IPS-NIHi11 (cell line): ENCODE measurements around the gene MYADML2.
A peak's percentile ranks its signal among the peaks of the same experiment; 100 is the strongest.
"Not testable (repeated sequence)": the region's sequence is repeated elsewhere in the genome, so short reads cannot be mapped to it uniquely, and the experiment has no call there.

ENCODE experiments used
- DNase-seq: peaks from one replicate; pipeline ENCODE4 v3.0.0; 2012; ENCODE audit warnings: mixed read lengths, low spot score

The MYADML2 gene

DNA sequence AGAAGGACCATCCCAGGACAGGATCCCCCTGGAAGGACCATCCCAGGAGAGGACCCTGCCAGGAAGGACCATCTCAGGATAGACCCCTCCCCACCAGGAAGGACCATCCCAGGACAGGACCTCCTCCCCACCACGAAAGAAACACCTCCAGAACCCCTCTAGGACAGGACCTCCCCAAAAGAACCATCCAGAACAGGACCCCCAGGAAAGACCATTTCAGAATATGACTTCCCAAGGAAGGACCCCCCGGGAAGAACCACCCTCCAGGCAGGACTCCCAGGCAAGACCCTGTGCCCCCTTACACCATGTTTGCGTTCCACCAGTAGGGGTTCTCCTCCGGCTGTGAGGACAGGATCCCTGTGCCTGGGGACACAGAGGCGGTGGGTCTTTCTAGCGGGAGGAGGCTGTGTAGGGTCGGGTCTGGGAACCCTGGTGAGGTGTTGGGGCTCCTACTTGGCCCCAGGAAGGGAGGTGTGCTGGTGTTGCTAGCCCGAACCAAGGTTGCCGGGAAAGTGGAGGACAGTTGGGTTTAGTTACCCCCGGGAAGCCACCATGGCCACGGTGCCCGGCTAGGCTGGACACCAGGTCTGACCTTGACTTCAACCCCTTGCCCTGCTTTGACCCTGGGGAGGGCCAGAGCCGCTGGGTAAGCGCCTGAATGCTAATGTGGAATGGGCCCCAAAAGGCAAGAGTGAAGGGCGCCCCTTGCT, 11.8 kb upstream of the MYADML2 start:
- DNase-seq, result no peak

DNA sequence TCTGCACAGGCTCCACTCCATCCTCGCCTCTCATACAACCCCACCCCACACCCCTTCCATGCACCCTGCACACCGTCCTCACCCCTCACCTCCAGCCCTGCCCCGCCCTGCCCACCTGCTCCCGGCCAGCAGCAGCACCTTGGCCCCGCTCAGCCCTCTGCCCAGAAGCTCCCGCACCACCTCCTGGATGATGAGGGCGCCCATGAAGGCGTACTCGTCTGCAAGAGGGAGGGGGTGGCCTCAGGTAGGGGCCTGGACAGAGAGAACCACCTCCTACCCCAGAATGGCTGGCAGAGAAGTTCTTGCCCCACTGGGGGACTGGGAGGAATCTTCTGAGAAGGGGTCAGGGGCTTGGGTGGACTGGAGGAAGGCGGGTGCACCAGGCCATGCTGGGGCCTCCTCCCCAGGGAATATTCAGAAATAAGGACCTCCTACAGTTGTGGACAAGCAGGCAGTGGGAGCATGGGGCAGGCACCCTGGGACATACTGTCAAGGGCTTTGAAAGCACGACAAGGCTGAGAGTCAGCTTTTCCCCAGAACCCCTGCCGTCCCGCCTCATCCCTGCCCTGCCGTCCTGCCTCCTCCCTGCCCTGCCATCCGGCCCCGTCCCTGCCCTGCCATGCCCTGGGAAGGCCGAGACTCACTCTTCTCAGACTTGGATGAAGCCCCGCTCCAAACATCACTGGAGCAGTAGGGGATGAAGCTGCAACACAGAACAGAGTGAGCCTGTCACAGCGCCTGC, 10.8 kb upstream of the MYADML2 start:
- no peak for DNase-seq

DNA sequence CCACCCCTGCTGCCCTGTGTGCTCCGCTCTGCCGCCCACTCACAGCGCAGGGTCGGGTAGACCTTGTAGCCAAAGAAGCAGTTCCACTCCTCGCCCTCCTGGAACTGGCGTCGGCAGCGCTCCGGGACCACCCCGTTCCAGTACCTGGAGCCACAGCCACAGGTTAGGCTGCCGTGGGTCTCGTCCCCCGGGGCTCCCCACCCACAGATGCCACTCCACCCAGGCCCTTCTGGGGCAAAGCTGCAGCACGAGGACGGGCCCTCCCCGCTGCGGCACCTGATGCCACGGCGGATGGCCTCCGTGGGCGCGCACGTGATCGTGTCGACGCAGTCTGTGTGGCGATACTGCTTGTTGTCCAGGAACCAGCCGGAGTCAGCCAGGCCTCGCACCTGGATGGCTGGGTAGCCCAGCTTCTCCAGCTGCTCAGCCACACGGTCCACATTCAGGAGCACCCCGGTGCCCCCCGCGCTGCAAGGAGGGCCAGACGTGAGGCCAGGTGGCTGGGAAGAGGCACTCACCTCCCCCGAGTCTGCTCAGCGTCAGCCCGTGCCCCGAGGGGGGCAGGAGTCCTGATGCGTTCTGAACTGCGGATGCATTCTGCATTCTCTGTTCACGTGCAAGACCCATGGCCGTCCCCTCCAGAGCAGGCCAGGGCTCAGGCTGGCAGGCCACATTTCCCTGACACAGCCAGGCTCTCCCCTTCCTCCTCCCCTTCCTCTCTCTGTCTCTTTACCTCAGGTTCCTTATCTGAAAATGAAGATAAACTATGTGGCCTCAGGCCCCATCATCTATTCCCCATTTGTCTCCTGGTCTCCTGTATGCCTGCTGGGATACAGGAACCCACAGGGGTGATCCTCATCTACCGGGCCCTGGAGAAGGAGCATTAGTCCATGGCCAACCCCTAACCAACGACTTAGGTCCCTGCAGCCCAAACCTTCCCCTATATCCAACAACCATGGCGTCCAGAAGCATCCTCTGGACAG, 9.9 kb upstream of the MYADML2 start:
- DNase-seq, result no peak

DNA sequence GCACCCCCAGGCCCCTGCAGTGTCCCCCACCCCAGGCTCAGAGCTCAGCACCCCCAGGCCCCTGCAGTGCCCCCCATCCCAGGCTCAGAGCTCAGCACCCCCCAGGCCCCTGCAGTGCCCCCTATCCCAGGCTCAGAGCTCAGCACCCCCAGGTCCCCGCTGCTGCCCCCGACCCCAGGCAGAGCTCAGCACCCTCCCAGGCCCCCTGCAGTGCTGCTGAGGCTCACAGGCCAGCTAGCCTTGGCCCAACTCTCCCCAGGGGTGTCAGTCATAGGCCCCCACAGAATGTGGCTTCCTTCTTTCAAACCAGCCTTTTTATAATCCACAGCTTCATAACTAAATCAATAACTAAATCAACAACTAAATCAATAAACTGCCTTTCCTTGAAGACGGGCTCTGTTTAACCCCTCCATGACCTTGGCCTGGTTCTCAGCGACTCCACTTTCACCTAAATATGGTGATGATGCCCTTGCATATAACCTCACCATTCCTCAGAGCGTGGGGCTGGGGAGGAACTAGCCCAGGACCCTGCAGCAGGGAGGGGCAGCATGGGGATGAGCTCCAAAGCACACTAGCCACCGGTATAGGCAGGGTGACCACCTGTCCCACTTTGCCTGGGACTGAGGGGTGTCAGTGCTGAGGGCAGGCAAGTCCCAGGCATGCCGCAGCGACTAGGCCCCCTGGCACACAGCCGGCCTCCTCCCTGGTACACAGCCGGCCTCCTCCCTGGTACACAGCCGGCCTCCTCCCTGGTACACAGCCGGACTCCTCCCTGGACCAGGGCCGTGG, 8.9 kb upstream of the MYADML2 start:
- DNase-seq, result no peak

DNA sequence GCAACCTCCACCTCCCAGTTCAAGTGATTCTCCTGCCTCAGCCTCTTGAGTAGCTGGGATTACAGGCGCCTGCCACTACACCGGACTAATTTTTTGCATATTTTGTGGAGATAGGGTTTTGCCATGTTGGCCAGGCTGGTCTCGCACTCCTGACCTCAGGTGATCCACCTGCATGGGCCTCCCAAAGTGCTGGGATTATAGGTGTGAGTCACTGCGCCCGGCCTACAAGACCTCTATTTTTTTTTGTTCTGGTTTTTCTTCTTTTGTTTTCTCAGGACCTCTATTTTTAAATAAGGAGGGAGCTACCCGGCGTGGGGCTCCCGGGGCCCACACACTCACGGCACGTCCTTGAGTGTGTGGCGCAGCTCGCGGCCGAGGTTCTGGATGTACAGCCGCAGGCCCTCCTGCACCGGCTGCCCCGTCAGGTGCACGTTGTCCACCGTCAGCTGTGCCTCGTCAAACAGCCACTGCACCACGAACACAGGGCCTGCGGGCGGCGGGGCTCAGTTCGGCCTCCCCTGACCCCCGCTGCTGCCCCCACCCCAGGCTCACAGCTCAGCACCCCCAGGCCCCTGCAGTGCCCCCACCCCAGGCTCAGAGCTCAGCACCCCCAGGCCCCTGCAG, 8.1 kb upstream of the MYADML2 start:
- DNase-seq, result no peak

DNA sequence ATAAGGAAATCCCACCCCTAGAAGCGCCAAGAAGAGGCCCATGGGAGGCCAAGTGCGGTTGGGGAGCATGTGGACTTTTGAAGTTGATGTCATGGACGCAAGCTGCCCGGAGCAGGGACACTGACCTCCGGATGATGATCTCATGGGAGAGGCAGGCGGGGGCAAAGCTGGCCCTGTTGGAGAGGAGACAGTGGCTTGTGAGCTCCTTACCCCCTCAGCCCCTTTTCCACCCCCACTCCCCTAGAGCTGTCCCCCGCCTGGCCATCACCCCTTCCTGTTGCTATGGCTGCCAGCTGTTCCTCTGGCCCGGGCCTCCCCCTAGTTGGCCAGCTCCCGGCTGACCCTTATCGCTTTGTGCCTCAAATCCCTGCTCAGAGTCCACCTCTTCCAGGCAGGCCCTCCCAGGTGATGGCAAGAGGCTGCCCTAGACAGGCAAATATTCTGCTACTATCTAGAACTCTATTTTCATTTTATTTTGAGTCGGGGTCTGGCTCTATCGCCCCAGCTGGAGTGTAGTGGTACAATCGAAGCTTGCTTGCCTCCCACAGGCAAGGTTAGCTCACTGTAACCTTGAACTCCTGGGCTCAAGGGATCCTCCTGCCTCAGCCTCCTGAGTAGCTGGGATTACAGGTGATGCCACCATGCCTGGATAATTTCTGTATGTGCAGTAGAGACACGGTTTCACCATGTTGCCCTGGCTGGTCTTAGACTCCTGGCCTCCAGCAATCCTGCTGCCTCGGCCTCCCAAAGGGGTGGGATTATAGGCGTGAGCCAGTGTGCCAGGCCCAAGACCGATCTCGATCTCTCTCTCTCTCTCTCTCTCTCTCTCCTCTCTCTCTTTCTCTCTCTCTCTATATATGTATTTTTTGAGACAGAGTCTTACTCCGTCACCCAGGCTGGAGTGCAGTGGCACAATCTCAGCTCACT, 7.4 kb upstream of the MYADML2 start:
- no peak for DNase-seq

DNA sequence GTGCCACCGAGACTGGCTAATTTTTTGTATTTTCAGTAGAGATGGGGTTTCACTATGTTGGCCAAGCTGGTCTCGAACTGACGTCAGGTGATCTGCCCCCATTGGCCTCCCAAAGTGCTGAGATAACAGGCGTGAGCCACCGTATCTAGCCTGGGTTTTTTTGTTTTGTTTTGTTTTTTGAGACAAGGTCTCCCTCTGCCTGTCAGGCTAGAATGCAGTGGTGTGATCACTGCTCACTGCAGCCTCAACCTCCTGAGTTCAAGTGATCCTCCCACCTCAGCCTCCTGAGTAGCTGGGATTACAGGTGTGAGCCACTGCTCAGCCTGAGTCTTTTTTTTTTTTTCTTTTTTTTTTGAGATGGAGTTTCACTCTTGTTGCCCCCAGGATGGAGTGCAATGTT, 6.4 kb upstream of the MYADML2 start:
- not testable (repeated sequence) for DNase-seq

DNA sequence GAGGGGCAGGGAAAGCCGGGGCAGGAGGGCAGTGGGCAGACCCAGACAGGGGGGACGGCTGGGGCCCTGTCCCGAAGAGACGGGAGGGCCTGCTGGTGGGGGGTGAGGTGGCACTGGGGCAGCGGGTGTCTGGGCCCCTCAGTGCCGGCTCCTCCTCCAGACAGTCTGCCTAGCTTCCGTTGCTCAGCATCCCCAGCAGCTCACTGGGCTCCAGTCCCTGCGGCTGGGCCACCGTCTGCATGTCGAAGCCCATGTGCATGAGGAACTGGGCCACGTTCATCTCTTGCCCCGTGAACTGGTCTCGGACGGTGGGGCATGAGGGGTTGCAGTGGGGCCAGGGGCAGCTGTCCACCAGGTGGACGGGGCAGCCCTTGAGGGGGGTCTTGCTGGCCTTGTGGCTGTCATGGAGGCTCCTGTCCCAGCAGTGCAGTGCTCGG, 5.8 kb upstream of the MYADML2 start:
- no peak for DNase-seq

DNA sequence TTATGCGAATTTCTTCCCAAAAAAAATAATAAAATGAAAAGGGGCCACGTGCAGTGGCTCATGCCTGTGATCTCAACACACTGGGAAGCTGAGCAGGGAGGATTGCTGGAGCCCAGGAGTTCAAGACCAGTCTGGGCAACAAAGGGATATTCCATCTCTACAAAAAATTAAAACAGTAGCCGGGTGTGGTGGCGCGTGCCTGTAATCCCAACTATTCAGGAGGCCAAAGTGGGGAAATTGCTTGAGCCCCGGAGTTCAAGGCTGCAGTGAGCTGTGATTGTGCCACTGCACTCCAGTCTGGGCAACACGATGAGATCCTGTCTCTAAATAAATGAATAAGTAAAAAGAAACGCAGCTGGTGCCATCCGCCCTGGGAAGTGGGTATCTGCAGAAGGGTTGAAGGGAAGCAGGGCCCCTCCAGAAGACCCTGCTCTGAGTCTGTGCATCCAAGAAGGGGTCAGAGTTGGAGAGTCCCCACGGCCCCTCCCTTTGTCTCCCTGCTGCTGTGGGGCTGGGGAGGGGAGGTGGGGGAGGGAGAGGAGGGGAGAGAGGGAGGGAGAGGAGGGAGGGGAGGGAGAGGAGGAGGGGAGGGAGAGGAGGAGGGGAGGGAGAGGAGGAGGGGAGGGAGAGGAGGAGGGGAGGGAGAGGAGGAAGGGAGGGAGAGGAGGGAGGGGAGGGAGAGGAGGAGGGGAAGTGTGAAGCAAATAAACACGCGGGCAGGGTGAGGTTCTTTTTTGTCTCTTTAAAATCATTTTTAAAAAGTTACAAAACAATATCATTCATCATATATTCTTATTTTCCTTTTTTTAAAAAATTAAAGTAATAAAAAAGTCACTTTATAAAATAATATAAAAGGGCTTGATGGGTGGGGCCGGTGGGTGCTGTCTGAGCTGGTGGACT, 5.0 kb upstream of the MYADML2 start:
- no peak for DNase-seq

DNA sequence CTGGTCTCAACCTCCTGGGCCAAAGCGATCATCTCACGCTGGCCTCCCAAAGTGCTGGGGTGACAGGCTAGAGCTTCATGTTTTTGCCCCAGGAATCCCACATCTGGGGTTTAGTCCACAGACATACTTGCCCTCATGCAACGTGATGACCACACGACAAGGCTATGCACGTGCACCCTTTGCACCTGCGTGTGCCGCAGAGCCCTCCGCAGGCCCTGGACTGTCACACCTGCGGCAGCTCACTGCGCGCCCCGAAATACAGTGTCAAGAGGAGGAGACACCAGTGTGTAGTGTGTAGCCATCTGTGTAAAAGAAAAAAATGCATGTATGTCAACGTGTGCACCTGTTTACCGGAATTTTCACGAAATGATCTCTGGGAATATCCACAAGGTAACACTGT, 3.5 kb upstream of the MYADML2 start:
- no peak for DNase-seq

DNA sequence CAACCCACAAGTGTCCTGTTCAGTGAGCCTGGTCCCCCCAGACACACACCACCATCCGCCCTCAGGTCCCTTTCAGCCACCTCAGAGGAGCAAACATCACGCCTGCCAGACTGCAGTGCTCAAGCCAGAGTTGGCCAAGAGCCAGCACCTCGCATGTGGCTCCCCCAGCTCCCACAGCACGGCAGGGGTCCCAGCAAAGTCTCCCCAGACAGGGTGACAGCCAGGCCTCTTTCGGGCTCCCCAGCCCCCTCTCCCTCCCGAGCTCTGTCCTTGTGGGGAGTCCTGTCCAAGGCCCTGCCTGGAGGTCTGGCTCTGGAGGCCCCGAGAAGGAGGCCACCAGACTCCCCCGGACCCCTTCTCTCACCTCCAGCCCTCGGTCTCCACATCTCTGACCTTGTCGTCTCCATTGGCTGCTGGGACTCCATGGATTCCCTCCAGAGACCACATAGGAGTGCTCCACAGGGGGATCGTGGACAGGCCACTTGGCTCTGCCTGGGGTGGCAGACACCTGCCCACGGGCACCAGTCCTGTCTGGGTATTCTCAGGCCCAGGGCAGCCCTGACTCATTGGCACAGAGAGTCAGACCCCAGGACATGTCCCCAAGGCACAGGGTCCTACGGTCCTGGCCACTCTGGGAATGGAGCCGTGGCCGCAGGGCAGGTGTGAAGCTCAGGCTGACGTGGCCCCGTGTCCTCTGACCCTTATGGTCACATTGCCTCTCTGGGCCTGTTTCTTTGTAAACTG, 1.8 kb upstream of the MYADML2 start:
- DNase-seq, result no peak

DNA sequence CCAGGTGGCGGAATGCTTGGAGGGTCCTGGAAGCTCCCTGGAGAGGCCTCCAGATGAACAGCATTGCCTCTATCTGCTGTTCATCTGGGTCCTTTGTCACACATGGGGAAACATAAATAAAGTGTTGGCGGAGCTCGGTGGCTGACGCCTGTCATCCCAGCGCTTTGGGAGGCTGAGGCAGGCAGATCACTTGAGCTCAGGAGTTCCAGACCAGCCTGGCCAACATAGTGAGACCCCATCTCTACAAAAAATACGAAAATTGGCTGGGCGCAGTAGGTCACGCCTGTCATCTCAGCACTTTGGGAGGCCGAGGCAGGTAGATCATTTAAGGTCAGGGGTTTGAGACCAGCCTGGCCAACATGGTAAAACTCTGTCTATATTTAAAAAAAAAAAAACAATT, 2.2 kb downstream of the MYADML2 start:
- no peak for DNase-seq

DNA sequence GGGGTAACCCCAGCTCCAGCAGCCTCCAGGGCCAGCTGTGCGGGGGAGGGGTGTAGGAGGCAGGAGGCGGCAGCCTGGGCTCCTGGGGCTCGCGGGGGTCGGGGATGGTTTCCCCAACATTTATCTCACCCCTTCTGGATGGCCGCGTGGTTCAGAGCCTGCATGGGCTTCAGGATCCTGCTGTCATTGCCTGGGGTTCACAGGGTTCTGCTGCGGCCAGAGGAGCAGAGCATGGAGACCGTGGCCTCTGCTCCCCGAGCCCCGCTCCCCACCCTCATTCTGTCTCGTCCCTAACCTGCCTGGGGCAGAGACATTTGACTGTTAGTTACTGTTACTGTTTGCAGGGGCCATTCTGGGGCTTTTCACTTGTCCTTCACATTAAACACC, 4.9 kb downstream of the MYADML2 start:
- DNase-seq, result no peak

DNA sequence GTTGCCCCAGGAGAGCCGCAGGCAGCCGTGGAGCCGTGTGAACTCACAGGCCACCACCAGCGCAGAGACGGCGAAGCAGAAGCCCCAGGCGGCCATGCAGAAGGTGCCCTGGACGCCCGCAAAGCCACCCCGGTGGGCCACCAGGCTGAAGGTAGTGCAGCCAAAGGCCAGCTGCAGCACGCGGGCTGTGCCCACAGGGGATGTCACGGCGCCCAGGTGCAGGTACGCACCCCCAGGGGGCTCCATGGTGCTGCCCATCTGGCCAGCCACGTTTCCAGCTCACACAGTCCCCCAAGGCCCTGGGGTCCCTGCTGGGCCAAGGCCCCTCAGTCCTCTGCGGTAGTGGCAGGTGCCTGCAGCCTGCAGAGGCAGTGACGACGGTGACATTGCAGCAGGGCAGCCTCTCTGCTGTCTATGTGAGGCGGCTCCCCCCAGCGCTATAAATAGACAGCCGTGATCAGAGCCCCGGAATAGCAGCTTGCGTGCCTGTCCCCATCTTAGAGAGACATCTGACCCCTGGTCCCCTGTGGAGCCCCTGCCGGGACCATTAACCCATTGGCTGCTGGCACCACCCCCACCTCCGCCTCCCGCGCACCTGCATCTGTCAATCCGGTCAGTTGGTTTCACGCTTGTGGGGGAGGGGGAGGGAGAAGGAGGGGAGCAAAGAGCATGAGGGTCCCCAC, 5.4 kb downstream of the MYADML2 start:
- peak; percentile 50 for DNase-seq

DNA sequence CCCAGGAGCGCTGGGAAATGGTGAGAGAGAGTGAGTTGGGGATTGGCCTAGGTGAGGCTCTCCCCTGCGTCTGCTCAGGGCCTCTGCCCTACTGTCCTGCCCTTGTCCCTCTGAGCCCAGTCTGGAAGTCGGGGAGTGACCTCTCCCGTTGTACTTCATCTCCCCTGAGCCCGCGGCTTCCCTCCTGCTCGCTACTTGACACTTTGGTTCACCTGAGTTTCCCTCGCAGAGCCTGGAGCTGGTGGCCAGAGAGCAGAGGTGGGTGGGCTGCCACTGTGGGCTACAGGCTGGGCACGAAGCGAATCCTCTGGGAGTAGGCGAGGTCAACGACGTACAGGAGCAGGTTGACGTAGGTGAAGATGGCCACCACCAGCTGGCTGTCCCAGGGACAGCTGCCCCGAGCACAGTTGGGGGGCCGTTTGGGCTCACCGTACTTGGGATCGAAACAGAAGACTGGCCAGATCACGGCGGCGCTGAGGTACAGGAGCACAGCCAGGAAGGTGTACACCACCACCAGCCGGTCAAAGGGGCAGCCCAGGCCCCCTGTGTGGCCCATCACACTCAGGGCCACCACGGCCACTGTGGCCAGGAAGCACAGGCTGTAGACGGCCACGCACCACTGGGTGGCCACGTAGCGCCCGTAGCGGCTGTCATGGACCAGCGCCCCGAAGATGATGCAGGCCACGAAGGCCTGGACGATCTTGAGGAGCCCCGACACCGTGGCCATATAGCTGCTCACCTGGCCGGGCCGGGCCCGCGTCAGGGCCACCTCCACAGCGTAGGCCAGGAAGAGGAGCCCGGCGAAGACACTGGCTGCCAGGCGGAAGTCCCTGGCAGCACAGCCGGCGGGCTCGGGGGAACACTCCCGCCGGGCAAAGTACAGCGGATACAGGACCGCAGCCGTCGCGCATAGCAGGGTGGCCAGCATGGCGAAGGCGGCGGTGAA, 6.2 kb downstream of the MYADML2 start:
- DNase-seq, result no peak

DNA sequence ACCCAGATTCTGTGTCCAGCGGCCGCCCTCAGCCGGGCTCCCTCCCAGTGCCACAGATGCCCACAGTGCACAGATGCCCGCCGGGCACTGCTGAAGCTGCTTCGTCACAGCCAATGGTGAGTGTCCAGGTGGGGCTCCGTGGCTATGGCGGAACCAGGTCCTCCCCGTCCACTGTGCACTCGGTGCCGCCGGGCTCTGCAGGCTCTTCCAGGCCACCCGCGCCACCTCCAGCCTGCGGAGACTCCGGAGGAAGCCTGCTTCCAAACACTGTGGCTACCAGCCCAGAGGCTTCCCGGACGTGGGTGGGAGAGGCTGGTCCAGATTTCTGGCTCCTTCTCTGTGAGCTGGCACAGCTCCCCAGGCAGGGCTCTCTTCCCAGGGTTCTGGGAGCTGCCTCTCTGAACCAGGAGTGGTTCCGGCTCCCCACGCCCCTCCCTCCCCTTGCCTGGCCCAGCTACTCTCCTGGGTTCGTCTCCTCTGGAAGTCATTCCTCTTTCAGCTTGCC, 7.1 kb downstream of the MYADML2 start:
- DNase-seq, result no peak
